NOMO-1 treated with dmso at 0.1 percent for 144 hours (cell line): ENCODE results near the gene CPNE5.
"Not testable (repeated sequence)": the region's sequence is repeated elsewhere in the genome, so short reads cannot be mapped to it uniquely, and the experiment has no call there.

Experiments used
- DNase-seq: peaks from one replicate; lab custom pipeline; 2025; ENCODE audit not compliant: unreplicated experiment; lab: John Stamatoyannopoulos, UW

Gene CPNE5

DNA sequence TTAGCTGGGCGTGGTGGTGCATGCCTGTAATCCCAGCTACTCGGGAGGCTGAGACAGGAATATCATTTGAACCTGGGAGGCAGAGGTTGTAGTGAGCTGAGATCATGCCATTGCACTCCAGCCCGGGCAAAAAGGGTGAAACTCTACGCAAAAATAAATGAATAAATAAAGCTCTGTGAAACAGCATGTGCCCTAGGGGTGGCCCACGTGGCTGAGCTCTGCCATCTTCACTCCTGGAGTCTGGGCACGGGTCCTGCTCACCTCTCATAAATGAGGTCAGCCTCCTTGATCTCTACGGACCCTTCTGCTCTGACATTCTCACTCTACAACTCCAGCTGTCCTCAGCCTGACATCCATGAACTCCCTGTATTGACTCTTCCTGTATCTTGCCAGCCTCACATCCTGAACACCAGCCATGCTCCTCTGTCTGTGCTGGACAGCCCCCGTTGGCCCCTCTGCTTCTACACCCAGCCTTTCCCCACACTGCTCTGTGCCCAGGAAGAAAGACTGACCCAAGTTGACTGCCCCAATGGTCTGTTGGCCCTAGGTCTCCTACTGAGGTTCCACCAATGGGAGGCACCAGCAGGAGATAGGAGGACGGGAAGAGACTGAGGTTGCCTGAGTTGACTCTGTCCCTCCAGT, 21.9 kb downstream of the CPNE5 start:
- no peak for DNase-seq

DNA sequence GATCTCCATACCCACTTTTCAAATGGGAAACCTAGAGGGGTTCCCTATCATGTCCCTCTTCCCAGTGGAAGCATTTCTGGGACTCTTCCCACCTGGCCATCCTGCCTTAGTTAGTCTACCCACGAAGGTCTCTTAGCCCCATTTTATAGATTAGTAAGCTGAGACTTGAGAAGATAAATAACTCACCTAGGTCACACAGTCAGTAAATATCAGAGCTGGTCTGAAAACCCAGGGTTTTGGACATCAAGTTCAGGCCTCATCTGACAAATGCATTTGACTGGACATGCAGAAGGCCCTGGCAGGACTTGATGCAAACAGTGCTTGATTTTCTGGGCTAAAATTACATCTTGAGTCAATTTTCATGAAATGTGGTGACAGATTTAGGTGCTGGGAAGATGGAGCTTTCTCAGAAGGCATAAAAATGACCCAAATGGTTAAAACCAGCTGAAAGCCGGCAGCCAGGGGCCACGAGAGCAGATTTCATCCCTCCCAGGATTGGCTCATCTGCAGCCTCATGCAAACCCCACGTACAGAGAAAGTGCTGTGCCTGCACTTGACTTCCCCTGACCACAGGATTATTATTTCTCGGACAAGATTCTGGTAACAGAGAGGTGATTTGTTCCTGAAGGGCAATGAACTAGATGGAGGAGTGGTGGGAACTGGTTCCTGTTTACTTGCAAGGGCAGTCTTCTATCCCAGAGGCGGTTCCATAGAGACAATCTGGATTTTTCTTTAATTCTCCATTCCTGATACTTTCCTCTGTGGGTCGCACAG, 23.1 kb downstream of the CPNE5 start:
- no peak for DNase-seq

DNA sequence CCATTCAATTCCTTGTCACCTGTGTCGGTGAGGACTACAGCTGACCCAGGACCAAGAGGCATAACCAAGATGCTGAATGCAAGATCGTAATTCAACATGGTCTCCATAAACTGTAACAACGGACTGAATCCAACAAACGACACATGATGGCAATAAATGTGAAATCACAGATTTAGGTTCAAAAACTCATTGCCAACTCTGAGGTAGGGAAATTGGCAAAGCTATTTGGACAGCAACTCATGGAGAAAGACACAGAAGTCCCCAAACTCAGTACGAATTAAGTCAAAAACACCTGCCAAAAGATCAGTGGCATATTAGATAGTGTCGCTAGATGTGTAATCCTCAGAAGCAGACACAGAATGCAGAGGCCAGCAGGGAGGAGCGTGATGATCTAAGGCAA, 25.0 kb downstream of the CPNE5 start:
- no peak for DNase-seq

DNA sequence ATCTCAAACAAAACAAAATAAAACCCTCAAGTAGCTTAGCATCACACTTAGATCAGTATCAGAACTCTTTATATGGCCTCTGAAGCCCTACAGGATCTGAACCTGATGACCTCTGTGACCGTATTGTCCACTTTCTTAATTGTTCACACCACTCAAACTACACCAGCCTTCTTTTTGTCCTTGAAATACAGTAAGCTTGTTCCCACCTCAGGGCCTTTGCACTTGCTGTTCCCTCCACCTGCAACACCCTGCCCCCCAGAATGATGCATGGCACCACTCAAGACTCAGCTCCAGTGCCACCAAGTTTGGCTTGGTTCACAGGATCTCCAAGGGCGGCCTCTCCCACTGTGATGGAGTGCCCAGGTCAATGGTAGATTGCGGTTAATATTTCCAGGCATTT, 25.7 kb downstream of the CPNE5 start:
- DNase-seq, result no peak

DNA sequence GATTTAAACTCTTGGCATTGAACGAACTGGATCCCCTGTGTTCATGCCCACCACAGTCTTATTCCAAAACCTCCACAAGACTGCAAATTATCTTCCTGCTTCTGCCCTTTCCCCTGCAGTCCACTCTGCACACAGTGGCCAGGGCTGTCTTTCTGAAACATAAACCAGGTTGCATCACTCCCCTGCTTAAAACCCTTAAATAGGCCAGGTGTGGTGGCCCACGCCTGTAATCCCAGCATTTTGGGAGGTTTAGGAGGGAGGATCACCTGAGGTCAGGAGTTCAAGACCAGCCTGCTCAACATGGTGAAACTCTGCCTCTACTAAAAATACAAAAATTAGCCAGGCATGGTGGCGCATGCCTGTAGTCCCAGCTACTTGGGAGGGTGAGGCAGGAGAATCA, 26.2 kb downstream of the CPNE5 start:
- DNase-seq, result not testable (repeated sequence)

DNA sequence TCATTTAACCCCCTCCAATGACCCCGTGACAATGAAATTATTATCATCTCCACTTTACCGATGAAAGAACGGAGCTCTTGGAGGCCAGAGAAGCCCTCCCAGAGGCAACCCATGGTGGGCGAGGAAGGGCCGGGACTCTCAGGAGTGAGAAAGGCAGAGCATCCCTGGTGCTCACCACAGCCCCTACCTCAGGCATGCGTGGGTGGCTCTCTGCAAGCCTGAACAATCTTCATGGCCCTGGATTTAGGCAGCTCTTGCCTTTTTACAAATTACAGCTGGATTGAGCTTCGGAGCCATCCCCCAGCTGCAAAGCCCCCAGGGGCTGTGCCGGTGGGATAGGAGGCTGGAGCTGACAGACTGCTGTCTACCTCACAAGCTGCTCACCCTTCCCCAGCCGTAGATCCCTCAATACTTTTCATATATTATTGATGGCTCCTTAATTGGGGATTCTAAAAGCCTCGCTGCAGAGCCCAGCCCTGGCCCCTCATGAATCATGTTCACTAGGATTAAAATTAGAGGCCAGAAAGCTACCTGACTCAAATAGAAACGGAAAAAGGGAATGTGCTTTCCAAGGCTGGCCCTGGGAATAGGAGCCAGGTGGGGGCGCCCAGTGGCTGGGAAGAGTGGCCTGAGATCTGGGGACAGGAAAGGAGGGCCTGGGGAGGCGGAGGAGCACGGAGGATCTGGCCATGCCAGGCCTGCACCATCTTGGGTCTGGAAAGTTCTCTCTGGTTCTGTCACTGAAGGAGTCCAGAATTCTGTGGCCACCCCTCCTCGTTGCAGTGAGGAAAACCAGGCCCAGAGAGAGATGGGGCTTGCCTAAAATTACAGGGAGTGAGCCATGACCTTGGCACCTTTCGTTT, 29.1 kb downstream of the CPNE5 start:
- DNase-seq, result no peak

DNA sequence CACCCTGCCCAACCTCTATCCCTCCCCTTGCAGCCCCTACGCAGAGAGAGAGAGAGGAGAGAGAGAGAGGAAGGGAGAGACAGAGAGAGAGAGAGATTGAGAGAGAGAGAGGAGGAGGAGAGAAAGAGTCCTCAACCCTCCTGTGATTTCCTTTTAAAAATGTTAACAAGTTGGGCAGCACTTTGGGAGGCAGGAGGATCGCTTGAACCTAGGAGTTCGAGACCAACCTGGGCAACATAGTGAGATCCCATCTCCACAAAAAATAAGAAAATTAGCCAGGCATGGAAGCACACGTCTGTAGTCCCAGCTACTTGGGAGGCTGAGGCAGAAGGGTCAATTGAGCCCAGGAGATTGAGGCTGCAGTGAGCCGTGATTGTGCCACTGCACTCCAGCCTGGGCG, 30.1 kb downstream of the CPNE5 start:
- DNase-seq, result no peak

DNA sequence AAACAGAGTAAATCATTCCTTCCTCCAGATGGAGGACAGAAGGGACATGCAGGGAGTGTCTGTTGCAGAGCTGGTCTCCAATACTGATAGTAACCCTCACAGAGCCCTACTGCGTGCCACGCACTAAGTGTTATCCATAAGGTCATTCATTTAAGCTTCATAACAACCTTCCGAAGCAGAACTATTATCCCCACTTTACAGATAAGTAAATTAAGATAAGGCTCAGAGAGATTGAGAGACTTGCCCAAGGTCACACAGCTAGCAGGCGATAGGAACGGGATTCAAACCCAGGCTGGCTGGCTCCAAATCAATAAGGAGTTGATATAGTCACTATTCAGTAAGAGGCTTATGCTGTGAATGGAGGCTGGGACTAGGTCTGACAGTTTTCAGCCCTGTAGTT, 30.6 kb downstream of the CPNE5 start:
- no peak for DNase-seq

DNA sequence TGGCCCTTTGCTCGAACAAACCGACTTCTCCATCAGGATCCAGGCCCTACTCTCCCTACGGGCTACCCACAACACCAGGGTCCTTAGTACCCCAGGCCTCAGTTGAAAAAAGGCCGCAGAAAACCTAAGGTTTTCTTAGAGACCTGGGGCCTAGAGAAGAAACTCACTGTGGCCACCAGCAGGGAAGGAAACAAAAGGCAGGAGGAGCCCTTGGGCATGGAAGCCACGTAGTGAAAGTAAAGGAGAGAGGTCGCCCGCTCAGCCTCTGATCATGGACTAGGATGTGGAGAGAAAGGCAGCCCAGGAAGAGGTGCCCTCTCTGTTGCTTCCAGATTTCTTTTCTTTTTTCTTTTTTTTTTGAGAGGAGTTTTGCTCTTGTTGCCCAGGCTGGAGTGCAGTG, 31.5 kb downstream of the CPNE5 start:
- no peak for DNase-seq

DNA sequence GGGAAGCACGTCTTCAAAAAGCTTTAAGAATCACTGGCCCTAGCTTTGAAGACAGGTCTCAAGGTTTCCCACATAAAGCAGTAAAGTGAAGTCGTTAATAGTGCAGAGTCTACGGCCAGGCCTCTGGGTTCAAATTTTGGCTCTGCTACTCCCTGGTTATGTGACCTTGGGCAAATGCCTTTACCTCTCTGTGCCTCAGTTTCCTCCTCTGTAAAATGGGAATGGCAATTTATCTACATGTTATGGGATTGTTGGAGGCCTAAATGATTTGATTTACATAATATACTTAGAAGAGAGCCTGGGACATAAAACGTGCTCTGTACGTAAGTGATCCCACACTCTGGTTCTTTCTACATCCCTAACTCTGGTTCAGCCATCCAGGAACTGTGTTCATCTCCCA, 32.1 kb downstream of the CPNE5 start:
- DNase-seq, result no peak

DNA sequence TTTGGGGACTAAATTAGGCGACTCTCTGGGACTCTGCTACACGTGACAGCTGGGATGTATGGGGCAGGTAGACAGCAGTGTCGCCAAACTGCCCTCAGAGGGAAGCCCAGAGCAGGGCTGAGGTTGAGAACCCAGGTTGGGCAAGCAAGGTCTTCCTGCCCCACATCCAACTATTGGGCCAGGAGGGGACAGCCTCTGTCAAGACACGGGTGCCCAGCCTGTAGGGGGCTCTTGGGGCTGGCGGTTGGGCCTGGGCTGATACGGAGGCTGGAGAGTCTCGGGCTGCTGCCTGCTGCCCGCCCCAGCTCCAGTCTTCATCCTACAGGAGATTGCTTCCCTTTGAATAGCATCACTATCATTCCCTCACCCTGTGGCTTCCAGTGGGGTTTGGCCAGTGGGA, 33.3 kb downstream of the CPNE5 start:
- no peak for DNase-seq

DNA sequence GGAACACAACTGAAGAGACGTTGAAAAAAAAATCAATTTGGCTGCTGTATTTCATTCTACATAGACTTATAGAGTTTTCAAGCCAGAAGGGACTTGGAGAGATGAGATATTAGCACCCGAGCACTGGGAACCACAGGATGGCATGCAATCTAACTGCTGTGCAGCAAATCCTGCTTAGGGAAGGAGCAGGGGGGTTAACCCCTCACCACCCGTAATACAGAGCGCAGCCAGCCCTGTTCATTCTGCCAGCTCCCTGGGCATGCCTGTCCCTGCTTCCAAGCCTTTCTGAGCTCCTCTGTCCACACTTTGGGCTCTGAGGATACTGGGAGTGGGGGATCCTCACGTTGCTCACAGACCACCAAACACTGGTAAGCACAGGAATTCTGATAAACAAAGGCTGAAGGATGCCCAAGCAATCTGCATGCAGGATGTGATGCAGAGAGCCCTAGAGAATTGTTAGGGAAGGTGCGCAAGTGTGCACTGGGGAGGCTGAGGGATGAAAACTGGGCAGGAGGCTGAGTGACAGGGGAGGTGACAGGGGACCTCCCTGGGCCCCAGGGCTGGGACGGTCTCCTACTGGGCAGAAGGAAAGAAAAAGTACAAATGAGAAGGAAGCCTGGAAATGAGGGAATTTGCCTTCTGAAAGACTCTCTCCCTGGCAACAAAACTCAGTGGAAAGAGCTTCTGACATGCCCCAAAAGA, 34.0 kb downstream of the CPNE5 start:
- DNase-seq, result no peak

DNA sequence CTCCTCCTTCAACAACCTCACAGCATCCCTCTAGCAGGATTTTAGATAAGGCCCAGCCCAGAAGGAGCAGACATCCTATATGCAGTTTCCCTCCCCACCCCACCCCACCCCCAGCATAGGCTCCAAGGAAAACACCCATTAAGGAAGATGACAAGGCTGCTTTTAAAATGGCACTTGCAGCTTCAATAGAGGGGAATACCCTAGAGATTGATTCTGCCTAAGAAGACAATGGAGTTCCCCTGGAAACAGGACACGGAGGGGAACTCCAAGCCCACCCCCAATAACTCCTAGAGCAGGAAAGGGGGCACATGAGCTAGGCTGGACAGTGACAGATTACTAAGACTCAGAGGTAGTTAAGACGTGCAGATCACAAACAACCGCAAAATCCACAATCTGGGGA, 34.7 kb downstream of the CPNE5 start:
- DNase-seq, result no peak

DNA sequence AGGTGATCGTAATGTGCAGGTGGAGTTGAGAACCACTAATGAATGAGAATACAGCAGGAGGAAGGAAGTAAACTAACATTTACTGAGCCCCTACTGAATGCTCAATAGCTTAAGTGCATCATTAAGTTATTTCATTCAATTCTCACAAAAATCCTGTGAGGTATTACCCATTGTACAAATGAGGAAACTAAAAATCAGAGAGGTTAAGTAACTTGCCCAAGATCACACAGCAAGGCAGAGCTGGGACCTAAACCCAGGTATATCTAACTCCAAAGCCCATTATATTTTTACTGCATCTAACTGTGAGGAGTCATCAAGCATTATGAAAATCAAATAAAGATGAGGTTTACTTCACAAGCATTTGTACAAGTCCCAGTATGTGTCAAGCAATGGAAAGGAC, 35.3 kb downstream of the CPNE5 start:
- DNase-seq, result no peak

DNA sequence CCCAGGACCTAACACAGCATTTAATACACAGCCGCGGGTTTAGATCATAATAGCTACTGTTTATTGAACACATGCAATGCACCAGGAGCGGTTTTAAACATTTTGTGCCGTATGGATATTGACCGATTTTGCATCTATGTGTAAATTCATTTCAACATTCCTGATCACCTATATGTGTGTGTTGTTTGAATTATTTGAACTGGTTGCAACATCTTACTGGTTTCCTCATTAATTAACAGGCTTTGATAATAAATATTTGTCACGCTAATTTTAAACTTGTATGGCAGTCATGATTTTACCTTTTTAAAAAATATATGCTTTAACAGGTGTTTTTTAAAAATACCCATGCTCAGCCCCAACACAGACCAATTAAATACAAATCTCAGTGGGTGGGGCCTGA, 35.8 kb downstream of the CPNE5 start:
- no peak for DNase-seq

DNA sequence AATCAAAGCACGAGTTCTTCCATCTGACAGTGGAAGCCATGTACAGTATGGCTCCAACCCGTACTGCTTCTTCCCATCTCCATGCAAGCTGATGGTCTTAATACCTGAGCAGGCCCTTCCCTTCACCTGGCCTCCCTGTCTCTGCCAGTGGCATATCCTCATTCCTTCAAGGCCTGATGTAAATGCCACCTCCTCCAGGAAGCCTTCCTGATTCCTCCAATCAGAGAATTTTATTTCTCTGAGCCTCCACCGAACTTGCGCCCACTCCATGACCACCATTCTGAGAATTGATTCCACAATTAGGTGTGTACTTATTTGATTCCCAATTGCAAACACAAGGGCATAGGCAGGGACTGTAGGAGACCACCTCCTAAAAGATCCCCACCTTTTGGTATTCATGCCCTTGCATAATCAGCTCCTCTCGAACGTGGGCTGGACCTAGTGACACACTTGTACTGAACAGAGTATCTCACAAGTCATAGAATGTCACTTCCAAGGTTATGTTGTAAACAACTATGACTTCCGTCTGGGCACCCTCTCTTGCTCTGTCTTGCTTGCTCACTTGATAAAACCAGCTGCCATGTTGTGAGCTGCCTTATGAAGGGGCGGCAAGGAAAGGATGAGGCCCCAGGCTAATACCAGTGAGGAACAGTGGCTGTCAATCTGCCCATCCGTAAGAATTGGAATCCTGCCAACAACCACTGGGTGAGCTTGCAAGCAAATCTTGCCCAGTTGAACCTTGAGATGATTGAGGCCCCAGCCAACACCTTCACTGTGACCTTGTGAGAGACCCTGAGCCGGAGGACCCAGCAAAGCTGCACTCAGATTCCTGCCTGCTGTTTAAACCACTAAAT, 38.8 kb downstream of the CPNE5 start:
- no peak for DNase-seq

DNA sequence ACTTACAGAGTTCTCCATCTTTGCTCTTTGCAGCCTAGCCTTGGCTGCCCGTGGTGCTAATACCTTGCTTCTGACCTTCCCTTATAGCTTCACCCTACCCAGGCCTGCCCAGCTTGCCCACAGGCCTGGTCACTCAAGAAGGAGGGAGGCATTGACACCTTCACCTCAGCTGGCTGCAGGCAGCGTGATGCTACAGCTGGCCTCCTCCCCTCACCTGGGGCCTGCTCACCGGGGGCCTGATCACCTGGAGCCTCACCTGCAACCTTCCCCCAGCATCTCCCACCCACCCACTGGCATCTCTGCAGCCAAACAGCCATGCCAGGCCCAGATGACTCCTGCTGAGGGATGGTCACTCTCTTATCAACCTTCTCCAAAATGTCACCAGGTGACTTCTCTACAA, 40.4 kb downstream of the CPNE5 start:
- no peak for DNase-seq

DNA sequence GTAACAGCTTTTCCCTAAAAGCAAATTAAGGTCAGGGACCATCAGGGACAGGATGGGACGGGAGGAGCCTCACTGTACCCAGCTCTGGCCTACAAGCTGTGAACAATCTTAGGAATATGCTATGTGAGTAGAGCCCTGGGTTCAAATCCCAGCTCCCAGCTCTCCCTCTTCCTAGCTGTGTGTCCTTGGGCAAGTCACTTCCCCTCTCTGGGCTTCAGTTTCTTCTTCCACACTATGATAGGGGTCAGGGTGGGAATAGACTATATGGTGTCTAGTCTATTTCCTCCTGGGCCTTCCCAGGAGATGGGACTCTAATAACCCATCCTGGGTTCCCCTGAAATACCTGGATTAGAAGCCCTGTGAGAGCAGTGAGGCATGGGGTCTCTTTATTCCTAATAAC, 41.6 kb downstream of the CPNE5 start:
- no peak for DNase-seq

DNA sequence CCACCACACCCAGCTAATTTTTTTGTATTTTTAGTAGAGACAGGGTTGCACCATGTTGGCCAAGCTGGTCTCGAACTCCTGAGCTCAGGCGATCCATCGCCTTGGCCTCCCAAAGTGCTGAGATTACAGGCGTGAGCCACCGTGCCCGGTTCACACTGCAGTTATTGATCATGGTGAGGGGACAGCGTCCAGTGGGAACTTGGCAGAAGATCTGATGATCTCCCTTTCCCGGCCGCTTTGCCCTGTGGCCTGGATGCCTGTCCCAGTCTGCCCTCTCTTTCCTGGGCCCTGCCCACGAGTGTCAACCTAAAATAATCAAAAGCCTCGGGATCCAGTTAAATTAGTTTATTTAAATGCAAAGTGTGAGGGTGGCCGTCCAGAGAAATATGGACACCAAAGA, 42.2 kb downstream of the CPNE5 start:
- no peak for DNase-seq

DNA sequence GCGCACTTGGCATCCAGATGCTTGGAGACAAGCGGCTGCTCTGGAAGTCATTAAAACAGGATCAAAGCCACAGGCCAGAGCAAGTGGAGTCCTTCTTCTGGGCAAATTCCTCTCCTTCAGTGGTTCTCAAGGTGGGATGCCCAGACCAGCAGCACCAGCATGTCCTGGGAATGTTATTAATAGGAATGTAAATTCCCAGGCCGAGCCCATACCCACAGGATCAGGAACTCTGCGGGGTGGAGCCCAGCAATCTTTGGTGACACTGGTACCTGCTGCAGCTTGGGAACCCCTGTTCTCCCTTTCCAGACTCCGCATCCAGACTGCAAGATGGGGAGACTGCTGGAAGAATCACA, 44.6 kb downstream of the CPNE5 start:
- DNase-seq, result no peak
